Stimulated activated CD4-positive, alpha-beta T cell treated with anti-CD3 and anti-CD28 coated beads, Interleukin-12 subunit alpha, Interleukin-12 subunit beta, amount 100 ng/mL, for 4 hours (primary cell): ENCODE data around the gene METTL8.
"Not testable (repeated sequence)": the region's sequence is repeated elsewhere in the genome, so short reads cannot be mapped to it uniquely, and the experiment has no call there.

Experiments
- DNase-seq: peaks from one replicate; pipeline ENCODE4 v3.0.0-alpha.2; 2020

METTL8 gene

GRCh38 chr2:171341394-171342066 is 92.3 kb downstream of the METTL8 start:
- DNase-seq = no peak

GRCh38 chr2:171334946-171335345 is 98.8 kb downstream of the METTL8 start:
- DNase-seq = no peak

- no peak for DNase-seq
Measured at GRCh38 chr2:171334171-171334570, 99.6 kb downstream of the METTL8 start.

- DNase-seq = no peak
Measured at GRCh38 chr2:171330155-171330956, 103.4 kb downstream of the METTL8 start.

- no peak for DNase-seq
Measured at GRCh38 chr2:171327043-171327496, 106.7 kb downstream of the METTL8 start.

GRCh38 chr2:171325886-171326585 is 107.8 kb downstream of the METTL8 start:
- no peak for DNase-seq

GRCh38 chr2:171323971-171324528 is 109.7 kb downstream of the METTL8 start:
- DNase-seq = no peak

- DNase-seq = no peak
Measured at GRCh38 chr2:171322928-171323327, 110.9 kb downstream of the METTL8 start.

GRCh38 chr2:171320731-171321130 is 113.1 kb downstream of the METTL8 start:
- no peak for DNase-seq

- no peak for DNase-seq
Measured at GRCh38 chr2:171320208-171320621, 113.6 kb downstream of the METTL8 start.

- DNase-seq = peak; percentile 25
Measured at GRCh38 chr2:171319164-171319810, 114.5 kb downstream of the METTL8 start.

GRCh38 chr2:171318463-171318934 is 115.3 kb downstream of the METTL8 start:
- DNase-seq = no peak

GRCh38 chr2:171317492-171318125 is 116.2 kb downstream of the METTL8 start:
- DNase-seq = no peak

- no peak for DNase-seq
Measured at GRCh38 chr2:171316755-171317337, 116.9 kb downstream of the METTL8 start.

GRCh38 chr2:171316220-171316619 is 117.6 kb downstream of the METTL8 start:
- DNase-seq = no peak

GRCh38 chr2:171315781-171316180 is 118.0 kb downstream of the METTL8 start:
- no peak for DNase-seq

- not testable (repeated sequence) for DNase-seq
Measured at GRCh38 chr2:171312182-171312581, 121.6 kb downstream of the METTL8 start.

- DNase-seq = not testable (repeated sequence)
Measured at GRCh38 chr2:171311589-171311988, 122.2 kb downstream of the METTL8 start.

- DNase-seq = no peak
Measured at GRCh38 chr2:171310889-171311288, 122.9 kb downstream of the METTL8 start.

GRCh38 chr2:171309455-171310286 is 124.1 kb downstream of the METTL8 start:
- no peak for DNase-seq
